T-cell (primary cell): ENCODE data around the gene DHPS. TPM values are rescaled to one million over a fixed set of nuclear protein-coding genes. Genes with fewer than 3 reads are reported as not detected.
A peak's percentile ranks its signal among the peaks of the same experiment; 100 is the strongest.

Experiments used
- ATAC-seq, 4 experiments: fragments of 200-7000 bp in 3 of 4; fragments of 150-1000 bp in 1 of 4; cut with Tn5 transposase; replicated peaks in 1 of 4; 1 replicate in 3 of 4; 2 replicates in 1 of 4; pipeline ENCODE4 v1.10.0; 2021; ENCODE audit warnings: moderate library complexity in 3 of 4, mild to moderate bottlenecking in 2 of 4, moderate number of reproducible peaks in 1 of 4
- CTCF ChIA-PET, 2 donors: fragments of 300-600 bp; sonication (Branson Sonifier 250); formaldehyde crosslinking; loops; one replicate each; lab custom pipeline; 2022; ENCODE audit warnings: antibody characterized with exemption in 2 of 2; lab: Charles Lee
- POLR2A ChIA-PET, 2 donors: fragments of 300-600 bp; sonication (Branson Sonifier 250); formaldehyde crosslinking; loops; one replicate each; lab custom pipeline; 2022; ENCODE audit warnings: antibody characterized with exemption in 2 of 2; lab: Charles Lee
- DNase-seq, 35 experiments: peaks; one replicate each; pipeline versions ENCODE4 v3.0.0 to v3.0.0-alpha.2; 2013 to 2023
- H3K27ac ChIP-seq: one replicate; pipeline ENCODE4 v1.5.1; 2013; ENCODE audit warnings: low read length
- H3K27me3 ChIP-seq, 2 experiments: replicated peaks in 1 of 2; 1 replicate in 1 of 2; 2 replicates in 1 of 2; pipeline versions ENCODE4 v1.6.1 to v1.7.0; 2013; ENCODE audit warnings: low read length in 1 of 2, mixed read lengths in 1 of 2; ENCODE audit not compliant: control insufficient read depth in 2 of 2, insufficient read depth in 2 of 2; ENCODE audit errors: extremely low read depth in 1 of 2
- H3K36me3 ChIP-seq, 2 donors: 1 replicate in 1 of 2; 2 replicates in 1 of 2; pipeline versions ENCODE4 v1.6.1 to v1.7.0; 2013; ENCODE audit warnings: low read length in 1 of 2; ENCODE audit not compliant: control insufficient read depth in 2 of 2, insufficient read depth in 1 of 2; ENCODE audit errors: extremely low read depth in 1 of 2
- H3K4me1 ChIP-seq, 2 experiments: 1 replicate in 1 of 2; 2 replicates in 1 of 2; pipeline versions ENCODE4 v1.6.1 to v1.7.0; 2013; ENCODE audit warnings: low read length in 2 of 2, mixed read lengths in 1 of 2; ENCODE audit not compliant: insufficient read depth in 2 of 2, control insufficient read depth in 1 of 2; ENCODE audit errors: extremely low read depth in 1 of 2
- H3K4me3 ChIP-seq, 2 donors: 1 replicate in 1 of 2; 2 replicates in 1 of 2; pipeline versions ENCODE4 v1.5.1 to v1.7.0; 2013; ENCODE audit warnings: mild to moderate bottlenecking in 2 of 2, low read length in 1 of 2, moderate library complexity in 1 of 2; ENCODE audit not compliant: control insufficient read depth in 1 of 2; ENCODE audit errors: extremely low read depth in 1 of 2
- H3K9me3 ChIP-seq: 2 replicates; pipeline ENCODE4 v1.7.0; 2013
- H3K27ac Mint-ChIP-seq, 2 donors: one replicate each; pipeline ENCODE4 v1.8.0; 2020 to 2021; ENCODE audit warnings: mild to moderate bottlenecking in 2 of 2, mixed read lengths in 2 of 2
- H3K27me3 Mint-ChIP-seq, 2 donors: one replicate each; pipeline ENCODE4 v1.8.0; 2021 to 2022; ENCODE audit warnings: mixed read lengths in 2 of 2
- H3K36me3 Mint-ChIP-seq: one replicate; pipeline ENCODE4 v1.8.0; 2021; ENCODE audit warnings: mixed read lengths
- H3K4me1 Mint-ChIP-seq, 3 donors: one replicate each; pipeline ENCODE4 v1.8.0; 2020 to 2022; ENCODE audit warnings: mixed read lengths in 3 of 3, mild to moderate bottlenecking in 1 of 3
- H3K4me3 Mint-ChIP-seq, 3 donors: one replicate each; pipeline ENCODE4 v1.8.0; 2020 to 2022; ENCODE audit warnings: mild to moderate bottlenecking in 3 of 3, mixed read lengths in 3 of 3, moderate library complexity in 3 of 3
- H3K9me3 Mint-ChIP-seq, 3 donors: one replicate each; pipeline ENCODE4 v1.8.0; 2020 to 2022; ENCODE audit warnings: mixed read lengths in 3 of 3
- WGBS: methylation state at CpG from one replicate; pipeline ENCODE4 v1.1.5; 2013; ENCODE audit warnings: missing lambda C conversion rate; ENCODE audit not compliant: insufficient coverage; 5-methylcytosine and 5-hydroxymethylcytosine counted together
- total RNA-seq, 35 experiments: library from RNA in 6 of 35; stranded (reverse) in 6 of 35; fragments of 120-200 nt in 1 of 35; gene quantifications; one replicate each; pipeline versions ENCODE4 v1.2.1 to v1.2.4 and lab custom pipeline; 2013 to 2026

Gene DHPS
- total RNA-seq (100 to 1,000 TPM; 141 to 195 (median 177) TPM), total RNA-seq (lab: John Stamatoyannopoulos, UW) (4.9 to 21.7 (median 10.2) reads per million in 29 experiments)
- 98.6 TPM for total RNA-seq (2013)

- peak within 1 kb of the TSS; percentile 76 to 89 for H3K4me3 ChIP-seq
- no peaks in the 10 kb centered on the region for H3K9me3 ChIP-seq
- H3K36me3 Mint-ChIP-seq = peaks cover 21% of the 10 kb centered on the region
- ATAC-seq (peak; percentile 81 to 85 (median 84)), DNase-seq (peak; percentile 64 to 99 (median 90))
- H3K27me3 ChIP-seq = no peaks in the 10 kb centered on the region
- H3K27ac ChIP-seq = peak within 1 kb of the TSS; percentile 92
- peaks cover 27 to 29% (median 28%) of the 10 kb centered on the region in 3 donors for H3K4me1 Mint-ChIP-seq
- peak within 1 kb of the TSS; percentile 88 to 98 (median 92) for H3K4me3 Mint-ChIP-seq
- POLR2A ChIA-PET = interaction anchor here (0.6 to 0.7 kb wide), 5 partner anchors 10 to 1185 kb away, joined by 3 to 9 read pairs (median 7); partner anchors contain the start of gene RNASEH2A (in 1 of the 2)
- WGBS = under 1% methylated on average over 68 of the region's 68 CpGs
- peak within 1 kb of the TSS; percentile 93 to 97 for H3K27ac Mint-ChIP-seq
- H3K9me3 Mint-ChIP-seq = no peaks in the 10 kb centered on the region
- peaks cover 21 to 38% of the 10 kb centered on the region in 2 donors for H3K36me3 ChIP-seq
- CTCF ChIA-PET = interaction anchor here (0.5 to 1.7 kb wide), 6 partner anchors 10 to 262 kb away, joined by 3 to 8 read pairs (median 6); partner anchors contain the start of gene TRIR (in 1 of the 2)
- peaks cover 0 to 39% of the 10 kb centered on the region in 2 experiments for H3K4me1 ChIP-seq
- H3K27me3 Mint-ChIP-seq = no peaks in the 10 kb centered on the region
Measured at GRCh38 chr19:12681074-12681987, at the start of gene DHPS. DHPS (minus strand) TSS chr19:12681880; CDS start chr19:12681766, 114 bp downstream.

GRCh38 chr19:12731337-12731736, 49.7 kb upstream of the DHPS start:
- H3K4me1 ChIP-seq = peaks cover 14 to 42% of the 10 kb centered on the region in 2 experiments
- POLR2A ChIA-PET = no interaction called here
- 92% methylated on average over 24 of the region's 24 CpGs for WGBS
- Mint-ChIP-seq H3K27me3 (no peaks in the 10 kb centered on the region), H3K4me3 (no peak overlapping the region), H3K4me1 (peaks cover 30 to 41% (median 33%) of the 10 kb centered on the region in 3 donors), H3K27ac (no peak overlapping the region), H3K36me3 (peaks cover 14% of the 10 kb centered on the region), H3K9me3 (no peaks in the 10 kb centered on the region)
- H3K4me3 ChIP-seq = no peak overlapping the region
- ATAC-seq (no peak), DNase-seq (no peak)
- CTCF ChIA-PET = interaction anchor here in 1 of 2 donors (0.7 kb wide), 1 partner anchor 53 kb away, joined by 8 read pairs; no protein-coding TSS in a partner anchor
- H3K36me3 ChIP-seq = peaks cover 6 to 33% of the 10 kb centered on the region in 2 donors
- no peak overlapping the region for H3K27ac ChIP-seq
- H3K9me3 ChIP-seq = no peaks in the 10 kb centered on the region
- no peaks in the 10 kb centered on the region for H3K27me3 ChIP-seq

GRCh38 chr19:12730064-12730463, 48.4 kb upstream of the DHPS start:
- Histone ChIP-seq H3K4me1 (peaks cover 14 to 35% of the 10 kb centered on the region in 2 experiments), H3K4me3 (no peak overlapping the region), H3K27ac (no peak overlapping the region), H3K36me3 (peaks cover 6 to 33% of the 10 kb centered on the region in 2 donors), H3K27me3 (no peaks in the 10 kb centered on the region), H3K9me3 (no peaks in the 10 kb centered on the region)
- H3K36me3 Mint-ChIP-seq = peaks cover 14% of the 10 kb centered on the region
- WGBS = 100% methylated on average over 1 of the region's 3 CpGs
- POLR2A ChIA-PET = interaction anchor here in 1 of 2 donors (0.6 kb wide), 2 partner anchors 39 to 1292 kb away, joined by 3 read pairs; no protein-coding TSS in a partner anchor
- peak overlapping the region in 1 of 2 donors; percentile 28 for H3K27ac Mint-ChIP-seq
- peak overlapping the region in 1 of 3 donors; percentile 5 for H3K4me3 Mint-ChIP-seq
- no peaks in the 10 kb centered on the region for H3K9me3 Mint-ChIP-seq
- DNase-seq (no peak), ATAC-seq (no peak)
- H3K27me3 Mint-ChIP-seq = no peaks in the 10 kb centered on the region
- CTCF ChIA-PET = no interaction called here
- H3K4me1 Mint-ChIP-seq = peaks cover 29 to 39% (median 33%) of the 10 kb centered on the region in 3 donors

- Histone ChIP-seq H3K9me3 (no peaks in the 10 kb centered on the region), H3K27me3 (no peaks in the 10 kb centered on the region), H3K4me3 (no peak overlapping the region), H3K27ac (no peak overlapping the region), H3K4me1 (peaks cover 14 to 36% of the 10 kb centered on the region in 2 experiments), H3K36me3 (peaks cover 6 to 33% of the 10 kb centered on the region in 2 donors)
- DNase-seq (no peak), ATAC-seq (no peak)
- no peak overlapping the region for H3K4me3 Mint-ChIP-seq
- H3K27me3 Mint-ChIP-seq = no peaks in the 10 kb centered on the region
- H3K9me3 Mint-ChIP-seq = no peaks in the 10 kb centered on the region
- H3K4me1 Mint-ChIP-seq = peaks cover 35 to 46% (median 41%) of the 10 kb centered on the region in 3 donors
- WGBS = 98% methylated on average over 8 of the region's 9 CpGs
- ChIA-PET CTCF (interaction anchor here in 1 of 2 donors (0.5 to 0.7 kb wide), 2 partner anchors 10 to 16 kb away, joined by 3 to 4 read pairs; no protein-coding TSS in a partner anchor), POLR2A (no interaction called here)
- H3K27ac Mint-ChIP-seq = no peak overlapping the region
- H3K36me3 Mint-ChIP-seq = peaks cover 14% of the 10 kb centered on the region
Measured at GRCh38 chr19:12727745-12728433, 46.2 kb upstream of the DHPS start.

- CTCF ChIA-PET = interaction anchor here in 1 of 2 donors (0.5 to 0.6 kb wide), 2 partner anchors 18 to 138 kb away, joined by 4 to 5 read pairs; no protein-coding TSS in a partner anchor
- Histone ChIP-seq H3K9me3 (no peaks in the 10 kb centered on the region), H3K27me3 (no peaks in the 10 kb centered on the region), H3K4me3 (no peak overlapping the region), H3K4me1 (peaks cover 10 to 30% of the 10 kb centered on the region in 2 experiments), H3K27ac (no peak overlapping the region), H3K36me3 (peaks cover 6 to 33% of the 10 kb centered on the region in 2 donors)
- WGBS = no CpG with 5 or more reads among the region's 2 CpGs
- no peaks in the 10 kb centered on the region for H3K9me3 Mint-ChIP-seq
- no peak overlapping the region for H3K27ac Mint-ChIP-seq
- peaks cover 10% of the 10 kb centered on the region for H3K36me3 Mint-ChIP-seq
- no peak overlapping the region for H3K4me3 Mint-ChIP-seq
- H3K27me3 Mint-ChIP-seq = no peaks in the 10 kb centered on the region
- peaks cover 29 to 42% (median 35%) of the 10 kb centered on the region in 3 donors for H3K4me1 Mint-ChIP-seq
- ATAC-seq (no peak), DNase-seq (no peak)
- POLR2A ChIA-PET = no interaction called here
Measured at GRCh38 chr19:12726988-12727316, 45.3 kb upstream of the DHPS start.
